ENCODE results near the gene CGB3. TPM values are rescaled to one million over a fixed set of nuclear protein-coding genes. Genes with fewer than 3 reads are reported as not detected.

The CGB3 gene
- total RNA-seq, 4 donors from 2014 or later = not detected

DNA sequence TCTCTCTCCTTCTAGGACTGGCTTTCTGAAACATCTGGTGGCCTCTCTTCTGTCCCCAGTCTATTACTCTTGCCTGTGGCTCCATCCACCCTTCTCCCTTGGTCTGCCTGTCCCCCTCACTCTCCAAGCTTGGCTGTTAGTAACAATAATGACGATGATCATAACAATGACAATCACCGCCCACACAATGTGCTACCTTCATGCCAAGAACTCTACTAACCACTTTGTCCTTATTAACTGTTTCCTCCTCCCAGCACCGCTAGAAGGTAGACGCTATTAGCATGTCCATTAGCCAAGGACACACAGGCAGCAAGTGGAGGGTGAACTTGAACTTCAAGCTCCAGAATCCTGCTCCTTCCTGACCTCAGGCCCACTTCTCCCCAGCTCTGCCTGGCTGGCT lies 33.7 kb downstream of the CGB3 start:
- TF ChIP-seq POLR2A (IDR thresholded peaks at IDR 0.05) (no peak), EP300 (IDR thresholded peaks at IDR 0.05) (no peak), POLR2AphosphoS5 (IDR thresholded peaks at IDR 0.05) (no peak)
- TF ChIP-seq, protein P1, sequence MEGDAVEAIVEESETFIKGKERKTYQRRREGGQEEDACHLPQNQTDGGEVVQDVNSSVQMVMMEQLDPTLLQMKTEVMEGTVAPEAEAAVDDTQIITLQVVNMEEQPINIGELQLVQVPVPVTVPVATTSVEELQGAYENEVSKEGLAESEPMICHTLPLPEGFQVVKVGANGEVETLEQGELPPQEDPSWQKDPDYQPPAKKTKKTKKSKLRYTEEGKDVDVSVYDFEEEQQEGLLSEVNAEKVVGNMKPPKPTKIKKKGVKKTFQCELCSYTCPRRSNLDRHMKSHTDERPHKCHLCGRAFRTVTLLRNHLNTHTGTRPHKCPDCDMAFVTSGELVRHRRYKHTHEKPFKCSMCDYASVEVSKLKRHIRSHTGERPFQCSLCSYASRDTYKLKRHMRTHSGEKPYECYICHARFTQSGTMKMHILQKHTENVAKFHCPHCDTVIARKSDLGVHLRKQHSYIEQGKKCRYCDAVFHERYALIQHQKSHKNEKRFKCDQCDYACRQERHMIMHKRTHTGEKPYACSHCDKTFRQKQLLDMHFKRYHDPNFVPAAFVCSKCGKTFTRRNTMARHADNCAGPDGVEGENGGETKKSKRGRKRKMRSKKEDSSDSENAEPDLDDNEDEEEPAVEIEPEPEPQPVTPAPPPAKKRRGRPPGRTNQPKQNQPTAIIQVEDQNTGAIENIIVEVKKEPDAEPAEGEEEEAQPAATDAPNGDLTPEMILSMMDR (IDR thresholded peaks at IDR 0.05) = no peak

DNA sequence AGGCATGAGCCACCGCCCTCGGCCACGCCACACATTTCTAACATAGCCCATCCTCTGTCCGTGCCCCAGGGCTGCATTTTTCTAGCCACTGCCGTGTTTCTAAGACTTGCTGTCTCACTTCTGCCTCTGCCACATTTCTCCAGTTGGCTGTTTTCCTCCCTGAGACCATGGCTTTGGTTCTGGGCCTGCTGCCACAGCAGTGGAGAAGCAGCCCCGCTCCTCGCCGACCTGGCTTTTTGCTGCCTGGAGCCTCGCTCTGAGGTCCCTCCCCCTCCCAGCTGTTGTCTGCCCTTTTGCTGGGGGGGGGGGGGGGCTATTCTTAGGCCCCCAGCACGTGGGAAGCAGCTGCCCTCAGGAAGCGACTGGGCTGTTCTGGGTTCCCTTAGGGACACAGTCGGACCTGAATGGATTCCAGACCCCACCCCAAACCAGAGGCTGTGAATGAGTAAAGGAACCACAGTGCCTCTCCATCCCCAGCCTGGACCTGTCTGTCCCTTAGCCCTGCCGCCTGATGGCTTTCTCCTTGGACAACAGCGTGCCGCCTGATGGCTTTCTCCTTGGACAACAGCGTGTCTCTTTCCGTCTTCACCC lies 34.3 kb downstream of the CGB3 start:
- no peak overlapping the region for H3K27ac ChIP-seq
- no peak overlapping the region for H3K4me3 ChIP-seq
- WGBS = 73% methylated on average over 17 of the region's 17 CpGs
- no peaks in the 10 kb centered on the region for H3K27me3 ChIP-seq
- no peak for DNase-seq (ENCODE audit: low spot score in 2 of 2)
- no peaks in the 10 kb centered on the region for H3K9me3 ChIP-seq
- peaks cover 38% of the 10 kb centered on the region for H3K36me3 ChIP-seq
- no peak for TF ChIP-seq POLR2AphosphoS5 (IDR thresholded peaks at IDR 0.05)
- TF ChIP-seq POLR2A (IDR thresholded peaks at IDR 0.05) = no peak
- TF ChIP-seq, protein P1 (IDR thresholded peaks at IDR 0.05) = no peak
- TF ChIP-seq EP300 (IDR thresholded peaks at IDR 0.05) = no peak
- peaks cover 37% of the 10 kb centered on the region for H3K4me1 ChIP-seq

More for the DNA sequence above, 33.7 kb downstream of the CGB3 start:
- Histone ChIP-seq H3K4me3 (no peak overlapping the region), H3K36me3 (peaks cover 32% of the 10 kb centered on the region), H3K27me3 (no peaks in the 10 kb centered on the region), H3K9me3 (no peaks in the 10 kb centered on the region), H3K27ac (no peak overlapping the region), H3K4me1 (peaks cover 43% of the 10 kb centered on the region)
- DNase-seq (ENCODE audit: low spot score in 2 of 2) = no peak
- WGBS = 55% methylated on average over 4 of the region's 4 CpGs

DNA sequence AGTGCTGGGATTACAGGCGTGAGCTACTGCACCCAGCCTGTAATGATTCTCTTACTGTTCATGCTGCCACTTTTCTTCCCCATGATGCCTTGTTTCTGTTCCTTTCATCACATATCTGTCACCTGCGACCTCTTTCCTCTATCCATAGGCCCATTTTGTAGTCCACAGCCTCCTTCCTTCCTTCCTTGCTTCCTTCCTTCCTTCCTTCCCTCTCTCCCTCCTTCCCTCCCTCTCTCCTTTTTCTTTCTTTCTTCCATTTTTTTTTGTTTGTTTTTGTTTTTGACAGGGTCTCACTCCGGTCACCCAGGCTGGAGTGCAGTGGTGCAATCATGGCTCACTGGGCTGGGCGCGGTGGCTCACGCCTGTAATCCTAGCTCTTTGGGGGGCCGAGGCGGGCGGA lies 35.3 kb downstream of the CGB3 start:
- no peak overlapping the region for H3K27ac ChIP-seq
- WGBS = 95% methylated on average over 9 of the region's 9 CpGs
- H3K36me3 ChIP-seq = peaks cover 47% of the 10 kb centered on the region
- DNase-seq (ENCODE audit: low spot score in 2 of 2) = no peak
- no peaks in the 10 kb centered on the region for H3K9me3 ChIP-seq
- no peak for TF ChIP-seq EP300 (IDR thresholded peaks at IDR 0.05)
- TF ChIP-seq, protein P1 (IDR thresholded peaks at IDR 0.05) = no peak
- no peak for TF ChIP-seq POLR2A (IDR thresholded peaks at IDR 0.05)
- TF ChIP-seq POLR2AphosphoS5 (IDR thresholded peaks at IDR 0.05) = no peak
- no peak overlapping the region for H3K4me3 ChIP-seq
- no peaks in the 10 kb centered on the region for H3K27me3 ChIP-seq
- H3K4me1 ChIP-seq = peaks cover 28% of the 10 kb centered on the region

DNA sequence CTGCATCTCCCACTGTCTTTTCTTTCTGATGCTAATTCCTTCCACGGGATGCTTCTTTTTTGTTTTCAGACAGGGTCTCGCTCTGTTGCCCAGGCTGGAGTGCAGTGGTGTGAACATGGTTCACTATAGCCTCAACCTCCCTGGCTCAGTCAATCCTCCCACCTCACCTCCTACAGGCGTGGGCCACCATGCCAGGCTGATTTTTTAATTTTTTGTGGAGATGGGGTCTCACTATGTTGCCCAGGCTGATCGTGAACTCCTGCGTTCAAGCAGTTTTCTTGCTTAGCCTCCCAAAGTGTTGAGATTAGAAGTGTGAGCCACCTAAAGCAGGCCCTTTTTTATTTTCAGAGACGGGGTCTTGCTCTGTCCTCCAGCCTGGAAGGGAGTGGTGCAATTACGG lies 35.8 kb downstream of the CGB3 start:
- peaks cover 28% of the 10 kb centered on the region for H3K4me1 ChIP-seq
- no peak for DNase-seq (ENCODE audit: low spot score in 2 of 2)
- H3K4me3 ChIP-seq = no peak overlapping the region
- H3K27me3 ChIP-seq = no peaks in the 10 kb centered on the region
- H3K27ac ChIP-seq = no peak overlapping the region
- H3K9me3 ChIP-seq = no peaks in the 10 kb centered on the region
- 95% methylated on average over 7 of the region's 7 CpGs for WGBS
- TF ChIP-seq, protein P1 (IDR thresholded peaks at IDR 0.05) = no peak
- no peak for TF ChIP-seq POLR2AphosphoS5 (IDR thresholded peaks at IDR 0.05)
- TF ChIP-seq EP300 (IDR thresholded peaks at IDR 0.05) = no peak
- TF ChIP-seq POLR2A (IDR thresholded peaks at IDR 0.05) = no peak
- peaks cover 51% of the 10 kb centered on the region for H3K36me3 ChIP-seq

DNA sequence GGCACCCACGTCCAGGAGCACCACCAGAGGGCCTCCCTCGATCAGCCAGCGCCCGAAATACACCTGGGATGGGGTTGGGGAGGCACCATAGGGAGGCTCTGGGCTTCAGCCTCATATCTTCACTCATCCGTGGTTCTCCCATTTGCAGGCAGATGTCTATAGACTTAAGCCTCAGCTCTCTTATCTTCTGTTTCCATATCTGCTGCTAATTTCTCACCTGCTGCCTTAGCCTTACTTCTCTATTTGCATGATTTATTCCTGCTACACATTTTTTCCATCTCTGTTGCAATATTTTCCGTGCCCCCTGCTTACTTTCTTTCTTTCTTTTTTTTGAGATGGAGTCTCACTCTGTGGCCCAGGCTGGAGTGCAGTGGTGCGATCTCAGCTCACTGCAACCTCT lies 36.8 kb downstream of the CGB3 start:
- H3K36me3 ChIP-seq = peaks cover 60% of the 10 kb centered on the region
- no peak overlapping the region for H3K27ac ChIP-seq
- no peak for DNase-seq (ENCODE audit: low spot score in 2 of 2)
- WGBS = 91% methylated on average over 3 of the region's 7 CpGs
- no peak overlapping the region for H3K4me3 ChIP-seq
- peaks cover 27% of the 10 kb centered on the region for H3K4me1 ChIP-seq
- TF ChIP-seq POLR2AphosphoS5 (IDR thresholded peaks at IDR 0.05) (no peak), EP300 (IDR thresholded peaks at IDR 0.05) (no peak), POLR2A (IDR thresholded peaks at IDR 0.05) (no peak)
- TF ChIP-seq, protein P1 (IDR thresholded peaks at IDR 0.05) = no peak
- H3K9me3 ChIP-seq = no peaks in the 10 kb centered on the region
- H3K27me3 ChIP-seq = no peaks in the 10 kb centered on the region

Measured in suprapubic skin (tissue), 4 donors.